Kidney (tissue), 14 donors: ENCODE results near the gene MED10. TPM values are rescaled to one million over a fixed set of nuclear protein-coding genes. Genes with fewer than 3 reads are reported as not detected.
"Not testable (repeated sequence)": the region's sequence is repeated elsewhere in the genome, so short reads cannot be mapped to it uniquely, and the experiment has no call there.

Experiments used
- DNase-seq, 5 donors: peaks; one replicate each; pipeline ENCODE4 v3.0.0-alpha.2; 2013 to 2020
- FAIRE-seq: peaks from 2 replicates; lab custom pipeline; 2012; peaks lifted over from hg19 to GRCh38; lab: Jason Lieb, UNC
- H3K27ac ChIP-seq, 2 donors: one replicate each; pipeline ENCODE4 v1.7.0; 2013; ENCODE audit warnings: low read depth in 2 of 2, low read length in 2 of 2, inconsistent platforms in 1 of 2
- H3K27me3 ChIP-seq: one replicate; pipeline ENCODE4 v1.7.1; 2013; ENCODE audit warnings: low read length, inconsistent platforms; ENCODE audit not compliant: control insufficient read depth, insufficient read depth
- H3K36me3 ChIP-seq, 3 donors: one replicate each; pipeline versions ENCODE4 v1.7.0 to v1.7.1; 2013; ENCODE audit warnings: low read length in 3 of 3, control low read depth in 1 of 3, inconsistent platforms in 1 of 3; ENCODE audit not compliant: insufficient read depth in 3 of 3, control insufficient read depth in 2 of 3
- H3K4me1 ChIP-seq, 3 donors: one replicate each; pipeline versions ENCODE4 v1.7.0 to v1.7.1; 2013; ENCODE audit warnings: low read length in 3 of 3, inconsistent platforms in 1 of 3, low read depth in 1 of 3; ENCODE audit not compliant: control insufficient read depth in 2 of 3, insufficient read depth in 2 of 3
- H3K4me3 ChIP-seq, 3 donors: one replicate each; pipeline versions ENCODE4 v1.7.0 to v1.8.1; 2013; ENCODE audit warnings: low read length in 3 of 3, control low read depth in 1 of 3, inconsistent platforms in 1 of 3
- H3K9ac ChIP-seq, 3 donors: one replicate each; pipeline versions ENCODE4 v1.7.0 to v1.7.1; 2013; ENCODE audit warnings: low read length in 3 of 3, control low read depth in 1 of 3, inconsistent platforms in 1 of 3
- H3K9me3 ChIP-seq, 3 donors: one replicate each; pipeline versions ENCODE4 v1.7.0 to v1.7.1; 2013; ENCODE audit warnings: low read length in 3 of 3, control low read depth in 1 of 3, inconsistent platforms in 1 of 3; ENCODE audit not compliant: control insufficient read depth in 2 of 3, insufficient read depth in 1 of 3
- CTCF ChIP-seq: IDR thresholded peaks from 3 replicates; pipeline ENCODE4 v1.5.1; 2012; ENCODE audit warnings: mild to moderate bottlenecking, moderate library complexity, borderline replicate concordance; ENCODE audit not compliant: insufficient read depth; ENCODE audit errors: extremely low read depth
- intact Hi-C: fragments of 100-400 bp; cut with DNase I; formaldehyde crosslinking; loops from one replicate; pipeline ENCODE4 v1.11.1; 2022
- polyA plus RNA-seq: library from polyadenylated mRNA; stranded (reverse); fragments of 350-450 nt; fragmentation: Illumina TruSeq; extraction: RNeasy Lipid Tissue Mini Kit (QIAGEN cat#74804); gene quantifications from one replicate; pipeline ENCODE4 v1.2.3, GENCODE V29; 2014; ENCODE audit warnings: low read depth, low replicate concordance; ENCODE audit not compliant: insufficient read depth
- total RNA-seq: library from RNA; stranded (reverse); fragmentation: NEBNext Ultra II Directional; extraction: Animal tissue kit (Norgen Biotek cat#: 25700); gene quantifications from one replicate; pipeline ENCODE4 v1.2.1, GENCODE V29; 2021
- donor health status: control.
- donor health status: control.
- donor health status: control.
- donor health status: control.
- donor health status: control.
- donor health status: DM: yes; HTN: yes; CAD: no.
- donor health status: Normal renal cell carcinoma (clear cell type).

Gene MED10
- total and polyA plus RNA-seq, 2 donors from 2014 or later = 25.9 to 32.3 TPM

GRCh38 chr5:6365977-6366590 is 12.3 kb downstream of the MED10 start:
- no peak for FAIRE-seq
- Histone ChIP-seq H3K27ac (no peak overlapping the region), H3K27me3 (no peaks in the 10 kb centered on the region), H3K9me3 (no peaks in the 10 kb centered on the region), H3K9ac (no peak overlapping the region), H3K4me3 (no peak overlapping the region), H3K4me1 (no peaks in the 10 kb centered on the region), H3K36me3 (peaks cover 1 to 16% (median 16%) of the 10 kb centered on the region in 3 donors)
- TF ChIP-seq CTCF = no peak
- intact Hi-C loops = no loop called here
- DNase-seq = no peak

- DNase-seq = no peak
- no peaks in the 10 kb centered on the region for H3K4me1 ChIP-seq
- no peak for TF ChIP-seq CTCF
- no peaks in the 10 kb centered on the region for H3K9me3 ChIP-seq
- H3K9ac ChIP-seq = no peak overlapping the region
- H3K4me3 ChIP-seq = no peak overlapping the region
- peaks cover 0 to 11% (median 9%) of the 10 kb centered on the region in 3 donors for H3K36me3 ChIP-seq
- FAIRE-seq = no peak
- H3K27me3 ChIP-seq = no peaks in the 10 kb centered on the region
- no peak overlapping the region for H3K27ac ChIP-seq
- intact Hi-C loops = no loop called here
Measured at GRCh38 chr5:6365142-6365976, 13.0 kb downstream of the MED10 start.

GRCh38 chr5:6363454-6364011 is 14.8 kb downstream of the MED10 start:
- H3K27me3 ChIP-seq, H3K9ac ChIP-seq, H3K27ac ChIP-seq, H3K9me3 ChIP-seq, FAIRE-seq, H3K4me1 ChIP-seq, intact Hi-C loops, H3K4me3 ChIP-seq, DNase-seq: not testable (repeated sequence)
- peaks cover 0 to 11% (median 2%) of the 10 kb centered on the region in 3 donors for H3K36me3 ChIP-seq

GRCh38 chr5:6362846-6363245 is 15.5 kb downstream of the MED10 start:
- no peak overlapping the region for H3K4me3 ChIP-seq
- no peaks in the 10 kb centered on the region for H3K4me1 ChIP-seq
- no peak for TF ChIP-seq CTCF
- H3K27ac ChIP-seq = no peak overlapping the region
- H3K9me3 ChIP-seq = no peaks in the 10 kb centered on the region
- no peak overlapping the region for H3K9ac ChIP-seq
- intact Hi-C loops = no loop called here
- FAIRE-seq (no peak), DNase-seq (no peak)
- H3K36me3 ChIP-seq = peaks cover 0 to 12% (median 2%) of the 10 kb centered on the region in 3 donors
- no peaks in the 10 kb centered on the region for H3K27me3 ChIP-seq
